Endodermal cell (in vitro differentiated cells): Measurements from ENCODE around the gene SUPT7L. TPM values are rescaled to one million over a fixed set of nuclear protein-coding genes. Genes with fewer than 3 reads are reported as not detected.

Experiments
- DNase-seq: peaks from one replicate; pipeline ENCODE4 v3.0.0-alpha.2; 2017
- H3K27ac ChIP-seq: 2 replicates; pipeline ENCODE4 v1.5.1; 2013; ENCODE audit warnings: mild to moderate bottlenecking, low read depth, low read length, moderate library complexity
- H3K27me3 ChIP-seq: 2 replicates; pipeline ENCODE4 v1.6.1; 2013; ENCODE audit warnings: mild to moderate bottlenecking, low read length, moderate library complexity; ENCODE audit not compliant: insufficient read depth, control insufficient read depth, poor library complexity, severe bottlenecking
- H3K36me3 ChIP-seq: 2 replicates; pipeline ENCODE4 v1.7.0; 2013; ENCODE audit warnings: mild to moderate bottlenecking, low read length, moderate library complexity; ENCODE audit not compliant: control insufficient read depth, insufficient read depth
- H3K4me1 ChIP-seq: one replicate; pipeline ENCODE4 v1.7.0; 2013; ENCODE audit warnings: low read length; ENCODE audit not compliant: control insufficient read depth, insufficient read depth
- H3K4me3 ChIP-seq: 2 replicates; pipeline ENCODE4 v1.5.1; 2013; ENCODE audit warnings: mild to moderate bottlenecking, low read length, moderate library complexity
- H3K9ac ChIP-seq: 2 replicates; pipeline ENCODE4 v1.6.1; 2013; ENCODE audit warnings: mild to moderate bottlenecking, low read length, moderate library complexity; ENCODE audit not compliant: poor library complexity, severe bottlenecking; ENCODE audit errors: extremely low read depth
- H3K9me3 ChIP-seq: 2 replicates; pipeline ENCODE4 v1.6.1; 2013; ENCODE audit warnings: mild to moderate bottlenecking, low read length, moderate library complexity; ENCODE audit not compliant: control insufficient read depth
- H3K27ac Mint-ChIP-seq: 2 replicates; pipeline ENCODE4 v1.8.0; 2020; ENCODE audit warnings: mixed read lengths
- H3K27me3 Mint-ChIP-seq: 2 replicates; pipeline ENCODE4 v1.8.0; 2021; ENCODE audit warnings: mild to moderate bottlenecking, mixed read lengths; ENCODE audit not compliant: insufficient read depth
- H3K36me3 Mint-ChIP-seq: 2 replicates; pipeline ENCODE4 v1.8.0; 2020; ENCODE audit warnings: low read depth, mixed read lengths
- H3K4me1 Mint-ChIP-seq: 2 replicates; pipeline ENCODE4 v1.8.0; 2020; ENCODE audit warnings: mixed read lengths
- H3K4me3 Mint-ChIP-seq: 2 replicates; pipeline ENCODE4 v1.8.0; 2020; ENCODE audit warnings: mild to moderate bottlenecking, moderate library complexity, mixed read lengths
- H3K9me3 Mint-ChIP-seq: 2 replicates; pipeline ENCODE4 v1.8.0; 2020; ENCODE audit warnings: mild to moderate bottlenecking, mixed read lengths
- CTCF ChIP-seq: fragments of 200-600 bp; sonication (generic); conservative IDR thresholded peaks from 2 replicates; pipeline ENCODE4 v1.5.0; 2021; ENCODE audit warnings: antibody characterized with exemption, mild to moderate bottlenecking
- WGBS, 2 experiments: methylation state at CpG; one replicate each; pipeline versions ENCODE4 v1.1.5 to v1.1.7; 2013; ENCODE audit warnings: missing lambda C conversion rate in 2 of 2, mixed read lengths in 1 of 2; ENCODE audit not compliant: insufficient coverage in 1 of 2, insufficient read length in 1 of 2; 5-methylcytosine and 5-hydroxymethylcytosine counted together
- total RNA-seq, 2 donors: library from RNA; stranded (reverse); fragmentation: NEBNext Ultra II Directional in 1 of 2; extraction: Animal tissue kit (Norgen Biotek cat#: 25700) in 1 of 2; gene quantifications; 2 replicates in 1 of 2; 3 replicates in 1 of 2; pipeline ENCODE4 v1.2.1, GENCODE V29; 2021

Gene SUPT7L
- total RNA-seq, 2 donors from 2014 or later: 43.3 to 43.9 TPM

GRCh38 chr2:27652790-27653189, 10.6 kb downstream of the SUPT7L start:
- H3K4me1 ChIP-seq: peaks cover 4% of the 10 kb centered on the region
- H3K9me3 ChIP-seq: no peaks in the 10 kb centered on the region
- DNase-seq: no peak
- WGBS, 2 experiments: 82 to 92% methylated on average over 1 of the region's 1 CpG
- H3K36me3 ChIP-seq: peaks cover 85% of the 10 kb centered on the region
- no peaks in the 10 kb centered on the region for H3K9me3 Mint-ChIP-seq
- no peak overlapping the region for H3K9ac ChIP-seq
- H3K27me3 ChIP-seq: no peaks in the 10 kb centered on the region
- TF ChIP-seq CTCF: no peak
- H3K36me3 Mint-ChIP-seq: peaks cover 75% of the 10 kb centered on the region
- H3K27ac ChIP-seq: no peak overlapping the region
- H3K27me3 Mint-ChIP-seq: no peaks in the 10 kb centered on the region
- no peak overlapping the region for H3K4me3 Mint-ChIP-seq
- H3K4me3 ChIP-seq: no peak overlapping the region
- H3K27ac Mint-ChIP-seq: no peak overlapping the region
- peaks cover 10% of the 10 kb centered on the region for H3K4me1 Mint-ChIP-seq

DNA sequence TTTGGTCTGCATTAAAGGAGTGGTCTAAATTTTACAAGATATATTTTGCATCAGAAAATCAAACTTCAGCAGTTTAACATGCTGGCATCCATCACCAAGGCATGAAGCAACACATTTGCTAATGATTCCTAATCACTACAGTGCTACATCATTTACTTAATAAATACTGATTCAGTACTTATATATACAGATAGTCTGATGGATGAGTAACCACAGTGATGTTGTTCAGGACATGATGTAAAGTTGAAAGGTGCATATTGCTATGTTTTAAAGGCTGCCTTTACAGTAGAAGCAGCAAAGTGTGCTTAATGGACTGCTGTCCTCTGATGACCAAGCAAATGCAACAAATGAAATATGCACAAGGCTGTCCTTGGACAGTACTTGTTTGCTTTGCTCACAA, 11.1 kb downstream of the SUPT7L start:
- no peak overlapping the region for H3K27ac Mint-ChIP-seq
- no peaks in the 10 kb centered on the region for H3K27me3 Mint-ChIP-seq
- Histone ChIP-seq H3K4me1 (peaks cover 4% of the 10 kb centered on the region), H3K27ac (no peak overlapping the region), H3K27me3 (no peaks in the 10 kb centered on the region), H3K9me3 (no peaks in the 10 kb centered on the region), H3K36me3 (peaks cover 85% of the 10 kb centered on the region), H3K4me3 (no peak overlapping the region), H3K9ac (no peak overlapping the region)
- H3K9me3 Mint-ChIP-seq: no peaks in the 10 kb centered on the region
- no peak overlapping the region for H3K4me3 Mint-ChIP-seq
- no peak for TF ChIP-seq CTCF
- peaks cover 75% of the 10 kb centered on the region for H3K36me3 Mint-ChIP-seq
- no peak for DNase-seq
- peaks cover 10% of the 10 kb centered on the region for H3K4me1 Mint-ChIP-seq

GRCh38 chr2:27651056-27651455, 12.4 kb downstream of the SUPT7L start:
- H3K9me3 ChIP-seq: no peaks in the 10 kb centered on the region
- H3K36me3 Mint-ChIP-seq: peaks cover 71% of the 10 kb centered on the region

More at GRCh38 chr2:27651056-27651455, 12.4 kb downstream of the SUPT7L start:
- Mint-ChIP-seq H3K9me3 (no peaks in the 10 kb centered on the region), H3K4me1 (peaks cover 10% of the 10 kb centered on the region), H3K4me3 (no peak overlapping the region), H3K27ac (no peak overlapping the region), H3K27me3 (no peaks in the 10 kb centered on the region)
- Histone ChIP-seq H3K4me3 (no peak overlapping the region), H3K9ac (no peak overlapping the region), H3K36me3 (peaks cover 86% of the 10 kb centered on the region), H3K27me3 (no peaks in the 10 kb centered on the region), H3K4me1 (peaks cover 4% of the 10 kb centered on the region), H3K27ac (no peak overlapping the region)
- TF ChIP-seq CTCF: no peak
- 92 to 95% methylated on average over 3 to 4 of the region's 4 CpGs for WGBS, 2 experiments
- DNase-seq: no peak
